ENCODE data around the gene GBP2.

The GBP2 gene

DNA sequence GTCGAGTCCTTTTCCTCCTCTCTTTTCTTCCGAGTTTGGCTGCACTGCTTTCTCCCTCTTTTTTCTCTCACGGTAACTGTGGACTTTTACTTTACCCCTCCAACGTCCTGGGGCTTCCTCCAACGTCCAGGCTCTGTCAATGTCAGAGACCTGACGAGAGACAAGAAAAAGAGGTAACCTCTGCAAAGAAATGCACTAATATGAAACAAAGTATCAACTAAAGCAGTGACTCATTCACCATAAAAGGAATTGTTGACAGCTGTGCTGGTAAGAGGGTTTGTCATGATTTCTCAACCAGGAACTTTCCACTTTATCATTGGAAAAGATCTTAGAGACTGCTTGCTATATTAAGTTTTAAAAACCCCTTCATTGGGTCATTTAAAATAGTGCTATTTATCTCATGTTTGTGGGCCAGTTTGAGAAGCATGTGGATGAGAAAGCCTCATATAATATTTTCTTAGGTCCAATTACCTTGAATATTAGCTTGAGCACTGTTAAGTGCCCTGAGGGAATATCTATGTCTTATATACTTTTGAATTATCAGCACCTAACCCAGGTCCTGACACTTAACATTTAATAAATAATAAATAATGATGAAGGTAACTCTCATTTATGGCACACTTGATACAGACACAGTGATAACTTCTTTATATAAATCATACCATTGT lies at the start of gene GBP2:
Gene GBP2 (minus strand): TSS at position 202 of the 668 bp plus-strand sequence. CDS start 4,148 bp downstream, outside the sequence.
- peak; percentile 83 for ATAC-seq
- Mint-ChIP-seq H3K27me3 (no peaks in the 10 kb centered on the region), H3K9me3 (no peaks in the 10 kb centered on the region), H3K27ac (peak within 1 kb of the TSS; percentile 86), H3K4me3 (peak within 1 kb of the TSS; percentile 91), H3K36me3 (peaks cover 10% of the 10 kb centered on the region), H3K4me1 (peaks cover 59% of the 10 kb centered on the region)

DNA sequence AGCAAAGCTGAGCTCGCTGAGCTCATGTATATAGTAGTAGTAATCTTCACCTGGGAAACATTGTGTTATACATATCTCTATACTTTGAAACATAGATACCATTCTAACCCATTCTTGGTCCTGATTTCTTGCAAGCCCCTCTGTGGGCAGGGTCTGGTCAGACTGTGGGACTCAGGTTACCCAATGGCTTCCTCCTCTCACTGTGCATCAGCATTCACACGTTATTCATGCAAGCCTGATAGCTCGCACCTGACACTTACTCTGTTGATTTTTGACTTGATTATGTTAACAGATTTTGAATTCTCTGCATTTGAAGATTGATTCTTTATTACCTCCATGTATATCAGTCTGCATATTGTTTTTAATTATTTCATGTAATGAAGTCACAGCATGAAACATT lies 48.6 kb upstream of the GBP2 start:
- H3K36me3 Mint-ChIP-seq, result no peaks in the 10 kb centered on the region
- ATAC-seq, result no peak
- H3K27me3 Mint-ChIP-seq, result no peaks in the 10 kb centered on the region
- peaks cover 2% of the 10 kb centered on the region for H3K9me3 Mint-ChIP-seq
- H3K4me3 Mint-ChIP-seq, result no peak overlapping the region
- H3K27ac Mint-ChIP-seq, result no peak overlapping the region
- peaks cover 7% of the 10 kb centered on the region for H3K4me1 Mint-ChIP-seq

DNA sequence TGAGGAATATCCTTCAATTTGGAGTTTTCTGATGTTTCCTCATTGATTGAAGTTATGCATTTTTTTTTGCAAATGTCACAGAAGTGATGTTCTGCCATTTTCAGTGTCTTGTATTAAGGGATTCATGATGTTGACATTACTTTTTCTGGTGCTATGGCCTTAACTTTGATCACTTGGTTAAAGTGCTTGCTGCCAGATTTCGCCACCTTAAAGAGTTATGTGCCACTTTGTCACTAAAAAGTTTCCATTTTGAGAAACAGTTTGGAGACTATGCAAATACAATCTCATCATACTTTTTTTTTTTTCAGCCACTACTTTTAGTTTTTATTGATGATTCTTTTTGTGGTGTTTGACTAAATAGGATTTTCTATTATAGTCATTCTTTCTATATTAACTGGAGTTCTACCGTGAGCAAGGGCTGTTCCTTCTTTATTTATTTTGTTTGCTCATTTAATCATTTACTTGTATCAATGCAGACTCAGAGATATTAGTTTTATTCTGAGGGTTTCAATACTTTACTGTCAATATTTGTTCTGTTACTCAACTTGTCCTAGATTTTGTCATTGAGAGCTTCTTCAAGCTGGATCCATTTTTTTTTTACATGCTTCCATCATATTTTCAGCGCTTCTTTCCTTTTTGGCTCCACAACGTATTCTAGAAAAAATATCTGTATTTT lies 46.7 kb upstream of the GBP2 start:
- Mint-ChIP-seq H3K9me3 (peaks cover 2% of the 10 kb centered on the region), H3K4me3 (no peak overlapping the region), H3K4me1 (peaks cover 7% of the 10 kb centered on the region), H3K27ac (no peak overlapping the region), H3K27me3 (no peaks in the 10 kb centered on the region), H3K36me3 (no peaks in the 10 kb centered on the region)
- no peak for ATAC-seq

DNA sequence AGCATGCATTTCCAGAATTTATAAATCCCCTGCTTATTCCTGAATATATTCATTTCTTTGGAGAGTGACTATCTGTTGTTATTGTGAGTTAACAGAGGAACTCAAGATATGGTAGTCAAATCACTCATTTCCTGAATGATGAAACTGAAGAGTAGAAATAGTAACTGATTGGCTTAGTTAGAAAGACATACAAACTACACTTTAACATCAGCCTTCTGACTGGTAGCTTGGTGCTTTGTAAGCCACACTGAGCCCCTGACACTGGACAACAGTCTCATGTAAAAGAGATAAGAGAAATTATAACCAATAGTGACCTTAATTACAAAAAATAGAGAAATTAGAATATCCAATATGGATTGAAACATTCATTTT lies 45.1 kb upstream of the GBP2 start:
- no peaks in the 10 kb centered on the region for H3K36me3 Mint-ChIP-seq
- no peak overlapping the region for H3K27ac Mint-ChIP-seq
- H3K27me3 Mint-ChIP-seq, result no peaks in the 10 kb centered on the region
- peaks cover 2% of the 10 kb centered on the region for H3K9me3 Mint-ChIP-seq
- no peak overlapping the region for H3K4me3 Mint-ChIP-seq
- ATAC-seq, result no peak
- peaks cover 13% of the 10 kb centered on the region for H3K4me1 Mint-ChIP-seq

- ATAC-seq, result no peak
- no peak overlapping the region for H3K27ac Mint-ChIP-seq
- peaks cover 2% of the 10 kb centered on the region for H3K9me3 Mint-ChIP-seq
- no peaks in the 10 kb centered on the region for H3K36me3 Mint-ChIP-seq
- H3K4me1 Mint-ChIP-seq, result peaks cover 13% of the 10 kb centered on the region
- no peaks in the 10 kb centered on the region for H3K27me3 Mint-ChIP-seq
- H3K4me3 Mint-ChIP-seq, result no peak overlapping the region
Observed at GRCh38 chr1:89170170-89171066, 44.5 kb upstream of the GBP2 start.

- Mint-ChIP-seq H3K4me3 (no peak overlapping the region), H3K36me3 (no peaks in the 10 kb centered on the region), H3K27me3 (no peaks in the 10 kb centered on the region), H3K4me1 (peaks cover 13% of the 10 kb centered on the region), H3K9me3 (peaks cover 2% of the 10 kb centered on the region), H3K27ac (no peak overlapping the region)
- ATAC-seq, result no peak
Observed at GRCh38 chr1:89169166-89169565, 43.3 kb upstream of the GBP2 start.

- H3K27ac Mint-ChIP-seq, result no peak overlapping the region
- no peak for ATAC-seq
- no peak overlapping the region for H3K4me3 Mint-ChIP-seq
Observed at GRCh38 chr1:89167590-89168230, 41.8 kb upstream of the GBP2 start.

GRCh38 chr1:89166705-89167104 lies 40.8 kb upstream of the GBP2 start:
- Mint-ChIP-seq H3K4me1 (peaks cover 13% of the 10 kb centered on the region), H3K27me3 (no peaks in the 10 kb centered on the region), H3K4me3 (no peak overlapping the region), H3K9me3 (no peaks in the 10 kb centered on the region), H3K27ac (no peak overlapping the region), H3K36me3 (no peaks in the 10 kb centered on the region)
- no peak for ATAC-seq

More at GRCh38 chr1:89167590-89168230, 41.8 kb upstream of the GBP2 start:
- Mint-ChIP-seq H3K4me1 (peaks cover 13% of the 10 kb centered on the region), H3K9me3 (peaks cover 2% of the 10 kb centered on the region), H3K36me3 (no peaks in the 10 kb centered on the region), H3K27me3 (no peaks in the 10 kb centered on the region)

DNA sequence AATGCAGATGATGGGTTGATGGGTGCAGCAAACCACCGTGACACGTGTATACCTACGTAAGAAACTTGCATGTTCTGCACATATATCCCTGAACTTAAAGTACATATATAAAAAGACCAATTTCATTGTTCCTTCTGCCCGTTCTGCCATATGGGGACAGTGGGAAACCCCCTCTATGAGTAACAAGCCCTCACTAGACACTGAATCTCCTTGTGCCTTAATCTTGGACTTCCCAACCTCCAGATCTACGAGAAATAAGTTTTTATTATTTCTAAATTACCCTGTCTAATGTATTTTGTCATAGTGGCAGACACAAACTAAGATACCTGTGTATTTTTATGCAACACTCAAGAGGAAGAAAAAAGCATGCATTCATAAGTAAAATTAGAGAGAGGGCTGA lies 39.9 kb upstream of the GBP2 start:
- no peak for ATAC-seq
- Mint-ChIP-seq H3K4me3 (no peak overlapping the region), H3K9me3 (peaks cover 2% of the 10 kb centered on the region), H3K4me1 (peaks cover 7% of the 10 kb centered on the region), H3K27me3 (no peaks in the 10 kb centered on the region), H3K27ac (no peak overlapping the region), H3K36me3 (no peaks in the 10 kb centered on the region)

DNA sequence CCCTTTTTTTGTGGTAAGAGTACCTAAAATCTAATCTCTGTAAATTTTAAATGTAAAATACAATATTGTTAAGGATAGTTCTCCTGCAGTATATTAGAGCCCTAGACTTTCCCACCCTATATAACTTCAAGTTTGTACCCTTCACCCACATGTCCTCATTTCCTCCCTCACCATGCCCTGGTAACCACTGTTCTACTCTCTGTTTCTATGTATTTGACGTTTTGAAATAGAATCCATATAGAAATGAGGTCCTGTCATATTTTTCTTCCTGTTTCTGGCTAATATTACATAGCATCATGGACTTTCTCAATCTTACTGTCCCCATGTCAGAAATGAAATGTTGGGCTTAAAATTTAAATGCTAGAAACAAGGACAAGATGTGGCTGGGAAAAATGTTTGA lies 25.1 kb upstream of the GBP2 start:
- H3K27ac Mint-ChIP-seq, result no peak overlapping the region
- ATAC-seq, result no peak
- H3K36me3 Mint-ChIP-seq, result peaks cover 5% of the 10 kb centered on the region
- H3K27me3 Mint-ChIP-seq, result no peaks in the 10 kb centered on the region
- H3K4me3 Mint-ChIP-seq, result no peak overlapping the region
- peaks cover 3% of the 10 kb centered on the region for H3K9me3 Mint-ChIP-seq
- peaks cover 5% of the 10 kb centered on the region for H3K4me1 Mint-ChIP-seq

- Mint-ChIP-seq H3K36me3 (no peaks in the 10 kb centered on the region), H3K27me3 (no peaks in the 10 kb centered on the region), H3K27ac (no peak overlapping the region), H3K9me3 (no peaks in the 10 kb centered on the region), H3K4me3 (no peak overlapping the region), H3K4me1 (peaks cover 7% of the 10 kb centered on the region)
- ATAC-seq, result no peak
Observed at GRCh38 chr1:89149976-89150375, 24.1 kb upstream of the GBP2 start.

DNA sequence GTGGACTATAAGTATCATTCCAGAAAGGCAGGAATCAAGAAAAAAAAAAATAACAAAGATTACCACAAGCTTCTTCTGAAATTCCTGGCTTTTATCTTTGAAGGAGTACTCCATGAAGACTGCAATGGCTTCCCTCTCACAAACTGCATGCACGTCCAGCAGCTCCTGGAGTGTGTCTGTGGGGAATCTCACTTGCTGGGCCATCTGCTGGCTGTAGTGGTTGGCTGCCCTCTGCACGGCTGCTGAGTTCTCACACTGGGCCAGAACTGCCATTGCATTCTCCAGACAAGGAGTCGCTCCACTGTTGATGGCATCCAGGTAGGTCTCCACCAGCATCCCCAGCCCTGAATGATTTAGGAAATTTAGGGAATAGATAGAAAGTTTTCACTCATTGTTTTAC lies 23.3 kb upstream of the GBP2 start:
- no peak for ATAC-seq
- Mint-ChIP-seq H3K36me3 (no peaks in the 10 kb centered on the region), H3K27ac (no peak overlapping the region), H3K4me3 (no peak overlapping the region), H3K9me3 (no peaks in the 10 kb centered on the region), H3K27me3 (no peaks in the 10 kb centered on the region), H3K4me1 (peaks cover 7% of the 10 kb centered on the region)

GRCh38 chr1:89147678-89148658 lies 22.1 kb upstream of the GBP2 start:
- no peaks in the 10 kb centered on the region for H3K27me3 Mint-ChIP-seq
- H3K27ac Mint-ChIP-seq, result no peak overlapping the region
- H3K36me3 Mint-ChIP-seq, result no peaks in the 10 kb centered on the region
- H3K4me3 Mint-ChIP-seq, result no peak overlapping the region
- peaks cover 7% of the 10 kb centered on the region for H3K4me1 Mint-ChIP-seq
- ATAC-seq, result no peak
- H3K9me3 Mint-ChIP-seq, result no peaks in the 10 kb centered on the region

DNA sequence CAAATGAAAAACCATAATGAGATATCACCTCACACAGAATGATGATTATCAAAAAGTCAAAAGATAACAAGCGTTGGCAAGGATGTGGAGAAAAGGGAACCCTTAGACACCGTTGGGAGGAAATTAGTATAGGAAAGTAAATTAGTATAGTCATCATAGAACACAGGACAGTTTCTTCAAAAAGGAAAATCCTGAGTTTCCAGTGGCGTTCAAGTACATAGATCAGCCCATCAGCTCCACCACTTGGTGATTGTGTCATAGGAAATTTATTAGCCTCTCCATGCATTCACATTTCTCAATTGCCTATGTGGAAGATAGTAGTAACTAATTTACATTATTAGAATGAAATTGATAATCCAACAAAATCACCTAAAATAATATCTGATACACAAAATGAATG lies 20.8 kb upstream of the GBP2 start:
- Mint-ChIP-seq H3K27me3 (no peaks in the 10 kb centered on the region), H3K27ac (no peak overlapping the region), H3K9me3 (no peaks in the 10 kb centered on the region), H3K36me3 (no peaks in the 10 kb centered on the region), H3K4me1 (peaks cover 7% of the 10 kb centered on the region), H3K4me3 (no peak overlapping the region)
- ATAC-seq, result no peak

All from stimulated activated memory B cell treated with anti-CD40 and anti-IgM and Interleukin-4, amounts not matched to agents 10 μg/mL and 1 μg/mL and 100 μg/mL, for 72 hours (primary cell).